Liver (tissue), 9 donors: ENCODE measurements around the gene AUNIP. TPM values are rescaled to one million over a fixed set of nuclear protein-coding genes. Genes with fewer than 3 reads are reported as not detected.

ENCODE experiments used
- DNase-seq: peaks from one replicate; pipeline ENCODE4 v3.0.0-alpha.2; 2017; ENCODE audit warnings: low spot score
- H3K27ac ChIP-seq, 2 donors: one replicate each; pipeline ENCODE4 v1.7.0; 2013; ENCODE audit warnings: inconsistent platforms in 2 of 2, low read length in 2 of 2, control low read depth in 1 of 2, low read depth in 1 of 2, mild to moderate bottlenecking in 1 of 2
- H3K27me3 ChIP-seq, 4 donors: one replicate each; pipeline versions ENCODE4 v1.6.1 to v1.7.0; 2013; ENCODE audit warnings: low read length in 3 of 4, inconsistent platforms in 1 of 4, mild to moderate bottlenecking in 1 of 4, moderate library complexity in 1 of 4; ENCODE audit not compliant: control insufficient read depth in 4 of 4, insufficient read depth in 4 of 4
- H3K36me3 ChIP-seq, 4 donors: one replicate each; pipeline versions ENCODE4 v1.6.1 to v1.7.0; 2013; ENCODE audit warnings: low read length in 3 of 4, mild to moderate bottlenecking in 3 of 4, low read depth in 1 of 4, moderate library complexity in 1 of 4; ENCODE audit not compliant: control insufficient read depth in 4 of 4, insufficient read depth in 3 of 4
- H3K4me1 ChIP-seq, 4 donors: one replicate each; pipeline versions ENCODE4 v1.6.1 to v1.7.0; 2013; ENCODE audit warnings: low read length in 3 of 4, mild to moderate bottlenecking in 3 of 4, moderate library complexity in 1 of 4; ENCODE audit not compliant: control insufficient read depth in 4 of 4, insufficient read depth in 4 of 4
- H3K4me3 ChIP-seq, 3 donors: one replicate each; pipeline versions ENCODE4 v1.6.1 to v1.7.0; 2013; ENCODE audit warnings: low read length in 3 of 3, control low read depth in 1 of 3, low read depth in 1 of 3, mild to moderate bottlenecking in 1 of 3
- H3K9ac ChIP-seq, 2 donors: one replicate each; pipeline ENCODE4 v1.7.0; 2013; ENCODE audit warnings: low read length in 2 of 2, mild to moderate bottlenecking in 2 of 2, moderate library complexity in 2 of 2, control low read depth in 1 of 2, low read depth in 1 of 2
- H3K9me3 ChIP-seq, 4 donors: one replicate each; pipeline versions ENCODE4 v1.6.1 to v1.7.0; 2013; ENCODE audit warnings: low read length in 3 of 4; ENCODE audit not compliant: control insufficient read depth in 4 of 4
- CTCF ChIP-seq: fragments of 150-350 bp; IDR thresholded peaks from 2 replicates; pipeline ENCODE4 v1.5.1; 2017; ENCODE audit warnings: improper control_type of control experiment, low read depth, low read length; ENCODE audit not compliant: missing input control
- EGR1 ChIP-seq, 2 donors: IDR thresholded peaks; 2 replicates each; pipeline ENCODE4 v1.6.1; 2016 to 2018; ENCODE audit warnings: antibody characterized with exemption in 2 of 2, low read depth in 2 of 2
- FOXA1 ChIP-seq: IDR thresholded peaks from 2 replicates; pipeline ENCODE4 v1.6.1; 2016; ENCODE audit warnings: antibody characterized with exemption
- FOXA2 ChIP-seq: IDR thresholded peaks from 2 replicates; pipeline ENCODE4 v1.6.1; 2016; ENCODE audit warnings: antibody characterized with exemption
- GABPA ChIP-seq, 2 donors: IDR thresholded peaks in 1 of 2; conservative IDR thresholded peaks in 1 of 2; 2 replicates each; pipeline ENCODE4 v1.6.1; 2016; ENCODE audit warnings: antibody characterized with exemption in 2 of 2, mild to moderate bottlenecking in 1 of 2, moderate library complexity in 1 of 2
- HNF4G ChIP-seq: IDR thresholded peaks from 2 replicates; pipeline ENCODE4 v1.6.1; 2016; ENCODE audit warnings: antibody characterized with exemption
- JUND ChIP-seq, 2 donors: IDR thresholded peaks; 2 replicates each; pipeline ENCODE4 v1.6.1; 2016; ENCODE audit warnings: antibody characterized with exemption in 2 of 2
- MAX ChIP-seq: IDR thresholded peaks from 2 replicates; pipeline ENCODE4 v1.6.1; 2016; ENCODE audit warnings: antibody characterized with exemption
- NR2F2 ChIP-seq: IDR thresholded peaks from 2 replicates; pipeline ENCODE4 v1.6.1; 2016; ENCODE audit warnings: antibody characterized with exemption
- RAD21 ChIP-seq, 2 donors: IDR thresholded peaks; 2 replicates each; pipeline ENCODE4 v1.6.1; 2016; ENCODE audit warnings: antibody characterized with exemption in 2 of 2, mild to moderate bottlenecking in 2 of 2
- REST ChIP-seq: IDR thresholded peaks from 2 replicates; pipeline ENCODE4 v1.6.1; 2016; ENCODE audit warnings: antibody characterized with exemption, mild to moderate bottlenecking
- RXRA ChIP-seq, 2 donors: IDR thresholded peaks; 2 replicates each; pipeline ENCODE4 v1.6.1; 2017 to 2018; ENCODE audit warnings: antibody characterized with exemption in 2 of 2, mild to moderate bottlenecking in 1 of 2
- SP1 ChIP-seq: IDR thresholded peaks from 2 replicates; pipeline ENCODE4 v1.6.1; 2018; ENCODE audit warnings: antibody characterized with exemption, mild to moderate bottlenecking
- TAF1 ChIP-seq: conservative IDR thresholded peaks from 2 replicates; pipeline ENCODE4 v1.6.1; 2016; ENCODE audit warnings: antibody characterized with exemption, mild to moderate bottlenecking
- WGBS: extraction: QIAGEN DNeasy Blood & Tissue Kit; methylation state at CpG from one replicate; pipeline ENCODE4 v1.1.7; 2013; 5-methylcytosine and 5-hydroxymethylcytosine counted together
- polyA plus RNA-seq, 2 donors: library from polyadenylated mRNA; stranded (reverse) in 1 of 2; unstranded in 1 of 2; fragments of 200-250 nt in 1 of 2; fragments of >200 nt in 1 of 2; fragmentation: Nextera tagmentation in 1 of 2; extraction: Ambion mirVana in 1 of 2; gene quantifications; one replicate each; pipeline versions ENCODE4 v1.2.1 to v1.2.3, GENCODE V29; 2013 to 2015
- total RNA-seq, 2 donors: library from RNA; depleted of rRNA; stranded (reverse); fragments of >200 nt; gene quantifications; one replicate each; pipeline ENCODE4 v1.2.3, GENCODE V29; 2014
- TF ChIP-seq, protein P1 (sequence below): IDR thresholded peaks from 2 replicates; pipeline ENCODE4 v1.6.1; 2016; ENCODE audit warnings: antibody characterized with exemption
- TF ChIP-seq, protein P2 (sequence below): IDR thresholded peaks from 2 replicates; pipeline ENCODE4 v1.6.1; 2016; ENCODE audit warnings: antibody characterized with exemption
- donor health status: healthy.
- donor health status: healthy.
- donor health status: healthy.
- donor health status: healthy.
- donor health status: healthy.

The AUNIP gene
- total and polyA plus RNA-seq, 4 donors, result 0.18 to 9.0 (median 0.56) TPM; not detected in 1

GRCh38 chr1:25795946-25796810 lies 63.1 kb downstream of the AUNIP start:
- no peak for DNase-seq
- Histone ChIP-seq H3K9me3 (no peaks in the 10 kb centered on the region), H3K4me1 (peaks cover 0 to 22% (median 10%) of the 10 kb centered on the region in 4 donors), H3K27ac (peak overlapping the region in 1 of 2 donors; percentile 27), H3K9ac (peak overlapping the region in 1 of 2 donors; percentile 25), H3K36me3 (no peaks in the 10 kb centered on the region), H3K27me3 (no peaks in the 10 kb centered on the region), H3K4me3 (no peak overlapping the region)
- 79% methylated on average over 22 of the region's 22 CpGs for WGBS
- TF ChIP-seq SP1, result no peak
- TF ChIP-seq CTCF, result no peak
- no peak for TF ChIP-seq MAX
- no peak for TF ChIP-seq FOXA2
- no peak for TF ChIP-seq RXRA (IDR thresholded peaks at IDR 0.05)
- no peak for TF ChIP-seq HNF4G
- TF ChIP-seq, protein P1, sequence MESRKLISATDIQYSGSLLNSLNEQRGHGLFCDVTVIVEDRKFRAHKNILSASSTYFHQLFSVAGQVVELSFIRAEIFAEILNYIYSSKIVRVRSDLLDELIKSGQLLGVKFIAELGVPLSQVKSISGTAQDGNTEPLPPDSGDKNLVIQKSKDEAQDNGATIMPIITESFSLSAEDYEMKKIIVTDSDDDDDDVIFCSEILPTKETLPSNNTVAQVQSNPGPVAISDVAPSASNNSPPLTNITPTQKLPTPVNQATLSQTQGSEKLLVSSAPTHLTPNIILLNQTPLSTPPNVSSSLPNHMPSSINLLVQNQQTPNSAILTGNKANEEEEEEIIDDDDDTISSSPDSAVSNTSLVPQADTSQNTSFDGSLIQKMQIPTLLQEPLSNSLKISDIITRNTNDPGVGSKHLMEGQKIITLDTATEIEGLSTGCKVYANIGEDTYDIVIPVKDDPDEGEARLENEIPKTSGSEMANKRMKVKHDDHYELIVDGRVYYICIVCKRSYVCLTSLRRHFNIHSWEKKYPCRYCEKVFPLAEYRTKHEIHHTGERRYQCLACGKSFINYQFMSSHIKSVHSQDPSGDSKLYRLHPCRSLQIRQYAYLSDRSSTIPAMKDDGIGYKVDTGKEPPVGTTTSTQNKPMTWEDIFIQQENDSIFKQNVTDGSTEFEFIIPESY, result no peak
- no peak for TF ChIP-seq JUND (IDR thresholded peaks at IDR 0.05)
- no peak for TF ChIP-seq REST
- TF ChIP-seq, protein P2, sequence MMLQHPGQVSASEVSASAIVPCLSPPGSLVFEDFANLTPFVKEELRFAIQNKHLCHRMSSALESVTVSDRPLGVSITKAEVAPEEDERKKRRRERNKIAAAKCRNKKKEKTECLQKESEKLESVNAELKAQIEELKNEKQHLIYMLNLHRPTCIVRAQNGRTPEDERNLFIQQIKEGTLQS, result no peak

DNA sequence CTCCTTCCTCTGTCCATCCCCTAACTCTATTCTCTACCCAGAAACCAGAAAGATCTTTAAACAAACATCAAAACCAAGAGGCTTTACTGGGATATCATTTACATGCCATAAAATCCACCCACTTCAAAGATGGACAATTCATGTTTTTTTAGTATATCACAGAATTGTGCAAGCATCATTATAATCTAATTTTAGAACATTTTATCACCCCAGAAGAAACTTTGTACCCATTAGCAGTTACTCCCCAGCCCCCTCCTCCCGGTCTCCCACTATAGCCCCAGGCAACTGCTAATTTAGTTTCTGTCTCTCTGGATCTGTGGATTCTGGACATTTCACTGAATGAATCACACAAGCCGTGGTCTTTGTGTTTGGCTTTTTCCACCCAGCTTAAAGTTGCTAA lies 64.0 kb downstream of the AUNIP start:
- no peaks in the 10 kb centered on the region for H3K27me3 ChIP-seq
- DNase-seq, result no peak
- no peak overlapping the region for H3K9ac ChIP-seq
- peaks cover 0 to 14% (median 4%) of the 10 kb centered on the region in 4 donors for H3K4me1 ChIP-seq
- H3K36me3 ChIP-seq, result no peaks in the 10 kb centered on the region
- no peaks in the 10 kb centered on the region for H3K9me3 ChIP-seq
- no peak overlapping the region for H3K27ac ChIP-seq
- 90% methylated on average over 2 of the region's 2 CpGs for WGBS
- H3K4me3 ChIP-seq, result no peak overlapping the region
- no peak for TF ChIP-seq RXRA (IDR thresholded peaks at IDR 0.05)
- TF ChIP-seq RAD21 (IDR thresholded peaks at IDR 0.05), result no peak
- TF ChIP-seq MAX, result no peak
- no peak for TF ChIP-seq FOXA2
- TF ChIP-seq TAF1, result no peak
- no peak for TF ChIP-seq GABPA (IDR thresholded peaks at IDR 0.05 in 1 of 2, conservative IDR thresholded peaks at IDR 0.05 in 1 of 2)
- TF ChIP-seq SP1, result no peak
- TF ChIP-seq REST, result no peak
- TF ChIP-seq NR2F2, result no peak
- no peak for TF ChIP-seq FOXA1
- TF ChIP-seq CTCF, result no peak
- TF ChIP-seq EGR1 (IDR thresholded peaks at IDR 0.05; ENCODE audit: low read depth in 2 of 2), result no peak
